Urinary bladder (tissue), 4 donors: ENCODE data around the gene PDC. TPM values are rescaled to one million over a fixed set of nuclear protein-coding genes. Genes with fewer than 3 reads are reported as not detected.
A peak's percentile ranks its signal among the peaks of the same experiment; 100 is the strongest.
"Not testable (repeated sequence)": the region's sequence is repeated elsewhere in the genome, so short reads cannot be mapped to it uniquely, and the experiment has no call there.

ENCODE experiments used
- DNase-seq: peaks from one replicate; pipeline ENCODE4 v3.0.0-alpha.2; 2015; ENCODE audit errors: extremely low spot score
- H3K27ac ChIP-seq: one replicate; pipeline ENCODE4 v1.5.1; 2013; ENCODE audit warnings: low read depth, mild to moderate bottlenecking, moderate library complexity
- H3K36me3 ChIP-seq: one replicate; pipeline ENCODE4 v1.6.1; 2013; ENCODE audit warnings: mild to moderate bottlenecking, moderate library complexity; ENCODE audit not compliant: insufficient read depth
- H3K4me1 ChIP-seq: one replicate; pipeline ENCODE4 v1.6.1; 2013; ENCODE audit warnings: mild to moderate bottlenecking, moderate library complexity; ENCODE audit not compliant: insufficient read depth
- H3K4me3 ChIP-seq: one replicate; pipeline ENCODE4 v1.5.1; 2013; ENCODE audit warnings: low read depth, low read length
- WGBS: extraction: QIAGEN DNeasy Blood & Tissue Kit; methylation state at CpG from one replicate; pipeline ENCODE4 v1.1.7; 2013; 5-methylcytosine and 5-hydroxymethylcytosine counted together
- polyA plus RNA-seq: library from polyadenylated mRNA; stranded (reverse); fragments of 200-250 nt; gene quantifications from one replicate; pipeline ENCODE4 v1.2.3, GENCODE V29; 2013
- total RNA-seq: library from RNA; depleted of rRNA; stranded (reverse); fragments of >200 nt; gene quantifications from one replicate; pipeline ENCODE4 v1.2.3, GENCODE V29; 2014
- donor health status: healthy with polysubstance abuse.
- donor health status: healthy.

Gene PDC
- total and polyA plus RNA-seq, 2 donors = not detected

- Histone ChIP-seq H3K4me1 (no peaks in the 10 kb centered on the region), H3K4me3 (no peak overlapping the region), H3K36me3 (peaks cover 2% of the 10 kb centered on the region), H3K27ac (no peak overlapping the region)
- peak; percentile 26 for DNase-seq
- WGBS = 43% methylated on average over 5 of the region's 5 CpGs
Measured at GRCh38 chr1:186404454-186405051, 56.4 kb downstream of the PDC start.

GRCh38 chr1:186403632-186404031, 57.3 kb downstream of the PDC start:
- no peak overlapping the region for H3K27ac ChIP-seq
- no peak overlapping the region for H3K4me3 ChIP-seq
- H3K4me1 ChIP-seq = no peaks in the 10 kb centered on the region
- DNase-seq = no peak
- peaks cover 2% of the 10 kb centered on the region for H3K36me3 ChIP-seq

- H3K36me3 ChIP-seq = not testable (repeated sequence)
- WGBS = 90% methylated on average over 2 of the region's 2 CpGs
Measured at GRCh38 chr1:186401446-186401845, 59.5 kb downstream of the PDC start.

More at GRCh38 chr1:186401446-186401845, 59.5 kb downstream of the PDC start:
- not testable (repeated sequence) for H3K4me3 ChIP-seq, H3K4me1 ChIP-seq, H3K27ac ChIP-seq, DNase-seq

Other genes with a start within 250 kb of the PDC start
- 0.11 TPM for gene PRG4, start 164.8 kb downstream of the PDC start, total RNA-seq
- gene PRG4, start 164.8 kb downstream of the PDC start, polyA plus RNA-seq = 1.0 TPM
- gene TPR, start 85.9 kb downstream of the PDC start, total RNA-seq = 167 TPM
- 34.4 TPM for gene TPR, start 85.9 kb downstream of the PDC start, polyA plus RNA-seq
- gene ODR4, start 85.3 kb downstream of the PDC start, total RNA-seq = 57.1 TPM
- gene ODR4, start 85.3 kb downstream of the PDC start, polyA plus RNA-seq = 11.1 TPM
- gene PTGS2, start 219.3 kb upstream of the PDC start, total RNA-seq = 14.0 TPM
- 31.3 TPM for gene PTGS2, start 219.3 kb upstream of the PDC start, polyA plus RNA-seq